GM19099 (cell line): ENCODE measurements around the gene CUX1.

Experiments
- POLR2A ChIP-seq: IDR thresholded peaks from 3 replicates; pipeline ENCODE4 v1.6.1; 2011; ENCODE audit warnings: low read depth; ENCODE audit not compliant: insufficient read length; ENCODE audit errors: extremely low read depth

The CUX1 gene

GRCh38 chr7:102066476-102066875, 249.1 kb downstream of the CUX1 start:
- TF ChIP-seq POLR2A, result no peak

GRCh38 chr7:102068846-102069245, 251.4 kb downstream of the CUX1 start:
- TF ChIP-seq POLR2A, result no peak

GRCh38 chr7:102069931-102070629, 252.7 kb downstream of the CUX1 start:
- no peak for TF ChIP-seq POLR2A

GRCh38 chr7:102072003-102072402, 254.6 kb downstream of the CUX1 start:
- TF ChIP-seq POLR2A, result no peak

- no peak for TF ChIP-seq POLR2A
Observed at GRCh38 chr7:102072636-102073209, 255.3 kb downstream of the CUX1 start.

GRCh38 chr7:102073931-102074880, 256.8 kb downstream of the CUX1 start:
- no peak for TF ChIP-seq POLR2A

- no peak for TF ChIP-seq POLR2A
Observed at GRCh38 chr7:102075126-102075525, 257.7 kb downstream of the CUX1 start.

- TF ChIP-seq POLR2A, result no peak
Observed at GRCh38 chr7:102075553-102076135, 258.2 kb downstream of the CUX1 start.

- TF ChIP-seq POLR2A, result no peak
Observed at GRCh38 chr7:102077081-102077480, 259.7 kb downstream of the CUX1 start.

- TF ChIP-seq POLR2A, result no peak
Observed at GRCh38 chr7:102079140-102080018, 262.0 kb downstream of the CUX1 start.

- TF ChIP-seq POLR2A, result no peak
Observed at GRCh38 chr7:102080019-102080433, 262.6 kb downstream of the CUX1 start.

GRCh38 chr7:102080434-102081243, 263.2 kb downstream of the CUX1 start:
- no peak for TF ChIP-seq POLR2A

- TF ChIP-seq POLR2A, result no peak
Observed at GRCh38 chr7:102081244-102081627, 263.8 kb downstream of the CUX1 start.
